H1 (cell line): ENCODE results near the gene GSDME. TPM values are rescaled to one million over a fixed set of nuclear protein-coding genes. Genes with fewer than 3 reads are reported as not detected.

Experiments used
- CTCF ChIA-PET: fragments of 300-600 bp; sonication (Branson Sonifier 250); formaldehyde crosslinking; loops from one replicate; lab custom pipeline; 2021; ENCODE audit not compliant: partially characterized antibody; lab: Charles Lee
- POLR2A ChIA-PET: fragments of 300-600 bp; sonication (Branson Sonifier 250); formaldehyde crosslinking; loops from one replicate; lab custom pipeline; 2021; ENCODE audit warnings: inconsistent platforms; ENCODE audit not compliant: partially characterized antibody; lab: Charles Lee
- DNase-seq, 2 experiments: peaks; one replicate each; pipeline versions ENCODE4 v3.0.0 to v3.0.0-alpha.2; 2010 to 2022; ENCODE audit warnings: low spot score in 2 of 2, low read depth in 1 of 2, mixed read lengths in 1 of 2
- FAIRE-seq: peaks from 2 replicates; lab custom pipeline; 2011; peaks lifted over from hg19 to GRCh38; lab: Jason Lieb, UNC
- H2AFZ ChIP-seq: 2 replicates; pipeline ENCODE4 v1.8.1; 2012; ENCODE audit warnings: low read length, inconsistent platforms
- H2AK5ac ChIP-seq: 2 replicates; pipeline ENCODE4 v1.6.1; 2013; ENCODE audit warnings: low read depth, low read length
- H2BK120ac ChIP-seq: replicated peaks from 2 replicates; pipeline ENCODE3; 2013; ENCODE audit warnings: low read depth, low read length, inconsistent platforms
- H2BK12ac ChIP-seq: 2 replicates; pipeline ENCODE4 v1.6.1; 2013; ENCODE audit warnings: low read depth, low read length
- H2BK15ac ChIP-seq: 2 replicates; pipeline ENCODE4 v1.6.1; 2013; ENCODE audit warnings: low read length
- H2BK20ac ChIP-seq: 2 replicates; pipeline ENCODE4 v1.6.1; 2013; ENCODE audit warnings: low read length
- H2BK5ac ChIP-seq: 2 replicates; pipeline ENCODE4 v1.6.1; 2013; ENCODE audit warnings: low read depth, low read length
- H3K14ac ChIP-seq: 2 replicates; pipeline ENCODE4 v1.6.1; 2013; ENCODE audit warnings: inconsistent platforms; ENCODE audit not compliant: insufficient read length
- H3K18ac ChIP-seq: 2 replicates; pipeline ENCODE4 v1.6.1; 2013; ENCODE audit warnings: low read length; ENCODE audit errors: extremely low read depth
- H3K23ac ChIP-seq: 2 replicates; pipeline ENCODE4 v1.6.1; 2013; ENCODE audit warnings: inconsistent platforms; ENCODE audit not compliant: insufficient read length
- H3K23me2 ChIP-seq: 2 replicates; pipeline ENCODE4 v1.6.1; 2013; ENCODE audit warnings: low read depth, low read length
- H3K27ac ChIP-seq: 2 replicates; pipeline ENCODE4 v1.6.1; 2011; ENCODE audit warnings: low read depth, low read length, inconsistent platforms
- H3K27me3 ChIP-seq, 4 experiments: replicated peaks in 1 of 4; 1 replicate in 1 of 4; 2 replicates in 3 of 4; pipeline versions ENCODE4 v1.6.1 to v1.8.1; 2011 to 2013; ENCODE audit warnings: low read length in 3 of 4, mild to moderate bottlenecking in 3 of 4, inconsistent platforms in 2 of 4, mixed read lengths in 2 of 4, moderate library complexity in 1 of 4; ENCODE audit not compliant: control insufficient read depth in 3 of 4, insufficient read depth in 3 of 4; ENCODE audit errors: extremely low read depth in 1 of 4
- H3K36me3 ChIP-seq, 4 experiments: 2 replicates each; pipeline versions ENCODE4 v1.6.1 to v1.8.1; 2011 to 2013; ENCODE audit warnings: mild to moderate bottlenecking in 4 of 4, low read length in 3 of 4, moderate library complexity in 2 of 4, control low read depth in 1 of 4, inconsistent platforms in 1 of 4; ENCODE audit not compliant: insufficient read depth in 4 of 4, control insufficient read depth in 2 of 4
- H3K4ac ChIP-seq: replicated peaks from 2 replicates; pipeline ENCODE3; 2013; ENCODE audit warnings: low read length, low read depth, mixed read lengths, inconsistent platforms; ENCODE audit not compliant: insufficient read length
- H3K4me1 ChIP-seq, 4 experiments: replicated peaks in 1 of 4; 1 replicate in 1 of 4; 2 replicates in 3 of 4; pipeline versions ENCODE4 v1.6.1 to v1.8.1; 2011 to 2013; ENCODE audit warnings: low read length in 3 of 4, inconsistent platforms in 2 of 4, mixed read lengths in 1 of 4; ENCODE audit not compliant: insufficient read depth in 4 of 4, control insufficient read depth in 3 of 4
- H3K4me2 ChIP-seq, 2 experiments: 2 replicates each; pipeline versions ENCODE4 v1.6.1 to v1.8.1; 2011 to 2013; ENCODE audit warnings: low read depth in 2 of 2, low read length in 2 of 2, control low read depth in 1 of 2, inconsistent platforms in 1 of 2, mild to moderate bottlenecking in 1 of 2; ENCODE audit not compliant: insufficient read depth in 1 of 2
- H3K4me3 ChIP-seq, 4 experiments: fragments of 200-600, 300-600 bp in 1 of 4; sonication (generic), shearing (Covaris generic), sonication (Bioruptor Twin) in 1 of 4; 2 replicates each; pipeline versions ENCODE4 v1.5.1 to v1.8.1; 2011 to 2016; ENCODE audit warnings: low read length in 4 of 4, low read depth in 3 of 4, control low read depth in 2 of 4, inconsistent platforms in 2 of 4, mild to moderate bottlenecking in 2 of 4, mixed read lengths in 1 of 4, moderate library complexity in 1 of 4; ENCODE audit not compliant: insufficient read depth in 2 of 4; ENCODE audit errors: extremely low read depth in 1 of 4
- H3K56ac ChIP-seq: replicated peaks from 2 replicates; pipeline ENCODE3; 2013; ENCODE audit warnings: low read depth, mild to moderate bottlenecking, mixed read lengths, low read length, inconsistent platforms; ENCODE audit not compliant: insufficient read length
- H3K79me1 ChIP-seq: 2 replicates; pipeline ENCODE4 v1.6.1; 2013; ENCODE audit warnings: low read depth, low read length, control low read depth
- H3K79me2 ChIP-seq, 2 experiments: 2 replicates each; pipeline versions ENCODE4 v1.6.1 to v1.8.1; 2012 to 2013; ENCODE audit warnings: low read length in 2 of 2, mild to moderate bottlenecking in 2 of 2, inconsistent platforms in 1 of 2; ENCODE audit not compliant: insufficient read depth in 2 of 2, control insufficient read depth in 1 of 2
- H3K9ac ChIP-seq, 4 experiments: replicated peaks in 1 of 4; 1 replicate in 1 of 4; 2 replicates in 3 of 4; pipeline versions ENCODE4 v1.6.1 to v1.8.1; 2011 to 2013; ENCODE audit warnings: low read depth in 3 of 4, low read length in 3 of 4, control low read depth in 2 of 4, mild to moderate bottlenecking in 2 of 4, moderate library complexity in 2 of 4, inconsistent platforms in 1 of 4; ENCODE audit errors: extremely low read depth in 1 of 4
- H3K9me3 ChIP-seq, 2 experiments: 2 replicates each; pipeline versions ENCODE4 v1.6.1 to v1.8.1; 2012 to 2013; ENCODE audit warnings: mild to moderate bottlenecking in 2 of 2, moderate library complexity in 2 of 2, control low read depth in 1 of 2, inconsistent platforms in 1 of 2, low read depth in 1 of 2, low read length in 1 of 2, mixed read lengths in 1 of 2; ENCODE audit not compliant: insufficient read depth in 2 of 2
- H4K20me1 ChIP-seq, 2 experiments: replicated peaks in 1 of 2; 2 replicates each; pipeline versions ENCODE3 to v1.8.1; 2011 to 2013; ENCODE audit warnings: inconsistent platforms in 2 of 2, low read length in 2 of 2, mild to moderate bottlenecking in 1 of 2; ENCODE audit not compliant: insufficient read depth in 2 of 2, control insufficient read depth in 1 of 2
- H4K5ac ChIP-seq: 2 replicates; pipeline ENCODE4 v1.6.1; 2013; ENCODE audit warnings: low read length, low read depth, mixed read lengths, inconsistent platforms; ENCODE audit not compliant: insufficient read length
- H4K8ac ChIP-seq: 2 replicates; pipeline ENCODE4 v1.8.0; 2013; ENCODE audit warnings: mild to moderate bottlenecking, moderate library complexity, low read length, inconsistent platforms; ENCODE audit not compliant: insufficient read depth; ENCODE audit errors: extremely low read depth
- H4K91ac ChIP-seq: replicated peaks from 2 replicates; pipeline ENCODE3; 2013; ENCODE audit warnings: low read length, mixed read lengths, inconsistent platforms; ENCODE audit not compliant: insufficient read length
- CBX8 ChIP-seq: fragments of 300-800, 300-1000 bp; sonication (generic); IDR thresholded peaks from 2 replicates; pipeline ENCODE4 v1.7.1; 2016; ENCODE audit warnings: low read depth, low read length, borderline replicate concordance
- HDAC2 ChIP-seq, 2 experiments: fragments of 300-600 bp in 1 of 2; sonication (generic) in 1 of 2; IDR thresholded peaks; 2 replicates each; pipeline ENCODE4 v1.6.1; 2011 to 2012; ENCODE audit warnings: low read depth in 2 of 2, low read length in 2 of 2, mild to moderate bottlenecking in 2 of 2, moderate library complexity in 2 of 2, borderline replicate concordance in 1 of 2, inconsistent platforms in 1 of 2
- JUN ChIP-seq: IDR thresholded peaks from 2 replicates; pipeline ENCODE4 v1.6.1; 2011; ENCODE audit warnings: low read depth, mild to moderate bottlenecking, improper control_type of control experiment, low read length
- MAX ChIP-seq: IDR thresholded peaks from 2 replicates; pipeline ENCODE4 v1.6.1; 2012; ENCODE audit warnings: inconsistent platforms
- POLR2AphosphoS5 ChIP-seq: IDR thresholded peaks from 2 replicates; pipeline ENCODE4 v1.6.1; 2011; ENCODE audit warnings: low read depth, low read length
- SRF ChIP-seq: IDR thresholded peaks from 2 replicates; pipeline ENCODE4 v1.6.1; 2011; ENCODE audit warnings: mild to moderate bottlenecking, low read depth, low read length, moderate library complexity
- SUZ12 ChIP-seq: fragments of 200-600 bp; sonication (generic); IDR thresholded peaks from 2 replicates; pipeline ENCODE4 v1.6.1; 2012; ENCODE audit warnings: mild to moderate bottlenecking, inconsistent platforms, low read length, moderate library complexity, mixed read lengths
- WGBS, 2 experiments: shearing (Covaris generic) in 1 of 2; methylation state at CpG; one replicate each; pipeline versions ENCODE4 v1.1.6 to v1.1.7; 2013 to 2015; ENCODE audit warnings: low lambda C conversion rate in 2 of 2, mixed read lengths in 2 of 2, inconsistent platforms in 1 of 2, low coverage in 1 of 2, missing lambda C conversion rate in 1 of 2; ENCODE audit not compliant: insufficient replicate concordance in 2 of 2, insufficient coverage in 1 of 2, insufficient read length in 1 of 2; ENCODE audit errors: extremely low coverage in 1 of 2, missing lambda C conversion rate in 1 of 2; 5-methylcytosine and 5-hydroxymethylcytosine counted together
- polyA plus RNA-seq, 7 experiments: library from polyadenylated mRNA; depleted of rRNA in 3 of 7; stranded (reverse) in 5 of 7; unstranded in 2 of 7; fragments of >200 nt in 5 of 7; fragments of 200-250 nt in 2 of 7; gene quantifications; 1 replicate in 5 of 7; 2 replicates in 1 of 7; 4 replicates in 1 of 7; pipeline versions ENCODE4 v1.2.1 to v1.2.3, GENCODE V29; 2011 to 2013; ENCODE audit warnings: missing spikeins in 2 of 7, mixed read lengths in 2 of 7
- total RNA-seq: library from RNA; stranded (reverse); fragmentation: NEBNext Ultra II Directional; extraction: Animal tissue kit (Norgen Biotek cat#: 25700); gene quantifications from 2 replicates; pipeline ENCODE4 v1.2.1, GENCODE V29; 2021
- TF ChIP-seq, protein P1 (sequence below): IDR thresholded peaks from 2 replicates; pipeline ENCODE4 v1.6.1; 2012; ENCODE audit warnings: inconsistent platforms

The GSDME gene
- total and polyA plus RNA-seq, 2 of the 8 experiments (the other 6 are each of a cell fraction or from before 2014, with no cell fraction given), result 5.4 to 7.6 TPM

DNA sequence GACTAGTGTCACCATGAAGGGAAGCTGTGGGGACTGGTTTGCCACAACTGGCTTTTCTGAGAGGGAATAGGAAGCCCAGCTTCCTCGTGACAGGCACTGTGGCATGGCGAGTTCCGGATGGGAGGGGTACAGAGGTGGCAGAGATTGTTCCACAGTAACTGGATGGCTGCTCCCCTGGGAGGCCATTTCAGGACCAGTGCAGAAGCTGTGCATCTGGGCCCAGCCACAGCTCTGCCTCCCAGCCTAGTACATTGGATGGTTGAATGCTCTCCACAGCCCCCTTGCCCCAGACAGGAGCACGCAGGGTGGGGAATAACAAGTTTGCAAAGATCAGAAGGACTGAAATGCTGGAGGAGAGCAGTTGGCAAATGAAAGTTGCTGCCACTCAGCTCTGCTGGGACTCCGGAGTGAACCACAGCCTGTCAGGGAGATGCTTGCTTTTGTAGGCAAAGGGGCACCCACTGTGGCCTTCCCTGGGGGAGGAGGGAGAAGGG lies 51.8 kb downstream of the GSDME start:
- H2AK5ac ChIP-seq, result no peak overlapping the region
- no peak overlapping the region for H3K9ac ChIP-seq
- H2AFZ ChIP-seq, result no peak overlapping the region
- no peak overlapping the region for H4K91ac ChIP-seq
- no peak overlapping the region for H4K8ac ChIP-seq
- H2BK5ac ChIP-seq, result no peak overlapping the region
- no peak overlapping the region for H4K5ac ChIP-seq
- no peak overlapping the region for H2BK12ac ChIP-seq
- no peak overlapping the region for H3K4me3 ChIP-seq
- WGBS, 2 experiments, result 95% methylated on average over 5 of the region's 5 CpGs; no CpG with 5 or more reads in 1 of the 2 experiments
- H3K79me1 ChIP-seq, result no peaks in the 10 kb centered on the region
- H3K36me3 ChIP-seq, result no peaks in the 10 kb centered on the region
- H3K4me2 ChIP-seq, result no peak overlapping the region
- H3K18ac ChIP-seq, result no peak overlapping the region
- no peak overlapping the region for H2BK15ac ChIP-seq
- H4K20me1 ChIP-seq, result peaks cover 0 to 4% of the 10 kb centered on the region in 2 experiments
- POLR2A ChIA-PET, result interaction anchor here (1.0 to 1.3 kb wide), 3 partner anchors 9 to 51 kb away, joined by 3 read pairs; partner anchors contain the start of gene GSDME
- no peaks in the 10 kb centered on the region for H3K79me2 ChIP-seq
- H2BK120ac ChIP-seq, result no peak overlapping the region
- peaks cover 2 to 13% (median 5%) of the 10 kb centered on the region in 4 experiments; a peak in 4 of 7 replicates for H3K4me1 ChIP-seq
- H3K27ac ChIP-seq, result no peak overlapping the region
- CTCF ChIA-PET, result interaction anchor here (0.6 to 9.2 kb wide), 3 partner anchors 10 to 388 kb away, joined by 3 to 69 read pairs (median 3); no protein-coding TSS in a partner anchor
- no peak overlapping the region for H3K23ac ChIP-seq
- no peaks in the 10 kb centered on the region for H3K27me3 ChIP-seq
- no peak overlapping the region for H3K56ac ChIP-seq
- no peaks in the 10 kb centered on the region for H3K23me2 ChIP-seq
- H2BK20ac ChIP-seq, result no peak overlapping the region
- no peaks in the 10 kb centered on the region for H3K9me3 ChIP-seq
- TF ChIP-seq MAX (no peak), POLR2AphosphoS5 (no peak), JUN (no peak), SUZ12 (no peak), HDAC2 (IDR thresholded peaks at IDR 0.05; ENCODE audit: borderline replicate concordance in 1 of 2, low read depth in 2 of 2, low read length in 2 of 2) (no peak), SRF (no peak), CBX8 (no peak)
- TF ChIP-seq, protein P1, sequence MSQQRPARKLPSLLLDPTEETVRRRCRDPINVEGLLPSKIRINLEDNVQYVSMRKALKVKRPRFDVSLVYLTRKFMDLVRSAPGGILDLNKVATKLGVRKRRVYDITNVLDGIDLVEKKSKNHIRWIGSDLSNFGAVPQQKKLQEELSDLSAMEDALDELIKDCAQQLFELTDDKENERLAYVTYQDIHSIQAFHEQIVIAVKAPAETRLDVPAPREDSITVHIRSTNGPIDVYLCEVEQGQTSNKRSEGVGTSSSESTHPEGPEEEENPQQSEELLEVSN, result no peak
- H3K14ac ChIP-seq, result no peak overlapping the region
- no peak for FAIRE-seq
- peak in 1 of 2 experiments; percentile 44 for DNase-seq
- H3K4ac ChIP-seq, result no peak overlapping the region
